ENCODE data around the gene KRT79.

Gene KRT79

GRCh38 chr12:52771505-52771904 is 62.6 kb downstream of the KRT79 start:
- DNase-seq, result no peak
- no peak for ATAC-seq
